Measurements from ENCODE around the gene SMIM1.
A peak's percentile ranks its signal among the peaks of the same experiment; 100 is the strongest.
"Not testable (repeated sequence)": the region's sequence is repeated elsewhere in the genome, so short reads cannot be mapped to it uniquely, and the experiment has no call there.

SMIM1 gene

GRCh38 chr1:3795453-3796214, 23.1 kb downstream of the SMIM1 start:
- no peak for DNase-seq (ENCODE audit: low read depth in 2 of 2)

DNA sequence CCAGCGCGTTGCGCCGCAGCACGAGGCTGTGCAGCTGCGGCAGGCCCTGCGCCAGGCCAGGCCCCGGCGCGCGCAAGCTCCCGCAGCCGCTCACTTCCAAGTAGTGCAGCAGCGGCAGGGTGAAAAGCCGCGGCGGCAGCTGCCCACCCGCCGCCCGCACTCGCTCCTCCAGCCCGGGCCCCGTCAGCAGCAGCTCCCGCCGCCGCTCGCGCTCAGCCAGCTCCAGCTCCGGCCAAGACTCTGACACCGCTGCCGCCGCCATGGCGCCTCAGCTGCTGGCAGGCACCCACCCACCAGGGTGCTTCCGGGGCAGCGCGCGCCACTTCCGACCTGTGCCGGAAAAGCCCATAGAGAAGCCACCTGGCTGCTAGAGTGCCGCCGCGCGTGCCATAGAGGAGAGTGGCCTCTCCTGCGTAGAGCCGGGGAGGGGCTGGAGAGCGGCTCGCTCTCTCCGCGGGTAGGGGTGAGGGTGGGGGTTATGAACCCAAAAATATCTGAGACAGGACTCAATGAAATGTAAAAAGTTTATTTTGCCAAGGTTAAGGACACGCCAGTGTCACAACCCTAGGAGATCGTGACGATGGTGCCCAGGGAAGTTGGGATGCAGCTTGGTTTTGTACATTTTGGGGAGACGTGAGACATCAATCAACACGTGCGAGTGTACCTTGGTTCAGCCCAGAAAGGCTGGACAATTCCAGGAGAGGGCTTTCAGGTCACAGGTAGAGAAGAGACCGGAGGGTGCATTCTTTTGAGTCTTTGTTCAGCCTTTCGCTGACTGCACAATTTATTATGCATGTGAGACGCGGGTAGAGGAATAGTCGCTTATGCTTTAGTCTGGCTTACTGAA, 23.9 kb downstream of the SMIM1 start, which contains the start of gene LRRC47:
Gene LRRC47 (minus strand): TSS at position 284 of the 847 bp plus-strand sequence. CDS start 22 bp downstream, at position 262.
- DNase-seq (ENCODE audit: low read depth in 2 of 2): peak; percentile 90 to 93

DNA sequence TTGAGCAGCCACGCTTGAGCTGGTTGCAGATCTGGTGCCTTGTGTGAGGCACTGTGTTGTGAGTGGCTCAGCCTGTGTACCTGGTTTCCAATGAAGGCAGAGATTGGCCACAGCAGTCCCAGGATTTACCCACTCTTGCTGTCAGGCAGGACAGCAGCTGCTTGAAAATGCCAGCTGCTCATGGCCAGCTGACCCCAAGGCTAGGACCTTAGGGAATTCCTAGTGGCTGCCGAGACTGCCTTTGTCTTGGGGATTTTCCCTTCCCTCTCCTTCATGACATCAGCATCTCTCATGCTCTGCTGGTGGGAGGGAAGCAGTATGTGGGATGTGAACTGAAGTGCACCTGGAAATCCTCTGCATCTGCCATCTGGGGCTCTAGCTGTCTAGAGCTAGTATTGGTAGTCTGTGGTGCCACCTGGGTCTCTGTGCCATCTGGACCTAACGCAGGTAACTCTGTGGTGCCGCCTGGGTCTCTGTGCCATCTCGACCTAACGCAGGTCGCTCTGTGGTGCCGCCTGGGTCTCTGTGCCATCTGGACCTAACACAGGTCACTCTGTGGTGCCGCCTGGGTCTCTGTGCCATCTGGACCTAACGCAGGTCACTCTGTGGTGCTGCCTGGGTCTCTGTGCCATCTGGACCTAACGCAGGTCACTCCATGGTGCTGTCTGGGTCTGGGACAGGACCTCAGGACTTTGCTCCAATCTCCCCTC, 27.6 kb downstream of the SMIM1 start:
- no peak for DNase-seq (ENCODE audit: low read depth in 2 of 2)

- DNase-seq (ENCODE audit: low read depth in 2 of 2): not testable (repeated sequence)
Observed at GRCh38 chr1:3800795-3801194, 28.2 kb downstream of the SMIM1 start.

DNA sequence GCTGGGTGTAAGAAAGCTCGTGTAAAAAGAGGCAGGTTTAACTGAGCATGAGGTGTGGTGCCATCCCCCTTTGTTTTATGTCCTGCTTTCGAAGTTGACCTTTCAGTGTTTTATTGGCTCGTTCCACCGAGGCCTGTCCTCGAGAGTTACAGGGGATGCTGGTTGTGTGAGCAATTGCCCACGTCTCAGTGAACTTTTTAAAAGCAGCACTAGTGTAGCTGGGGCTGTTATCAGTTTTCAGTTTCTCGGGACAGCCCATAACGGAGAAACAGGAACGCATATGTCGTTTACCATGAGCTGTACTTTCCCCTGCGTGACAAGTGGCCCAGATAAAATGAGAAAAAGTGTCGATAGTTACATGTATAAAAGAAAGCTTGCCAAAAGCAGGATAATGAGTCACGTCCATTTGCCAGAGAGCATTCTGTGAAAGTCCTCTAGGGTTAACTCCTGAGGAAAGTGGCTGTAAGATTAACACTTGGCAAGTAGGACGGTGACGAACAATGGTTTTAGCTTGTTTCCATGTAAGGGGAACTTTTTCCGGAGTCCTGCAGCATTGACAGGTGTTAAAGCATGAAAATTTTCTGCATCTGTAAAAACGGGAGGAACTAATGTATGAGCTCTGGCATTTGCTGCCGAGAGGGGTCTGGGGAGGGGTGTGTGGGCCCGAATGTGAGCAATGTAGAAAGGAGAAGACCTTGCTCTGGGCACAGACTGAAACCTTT, 31.5 kb downstream of the SMIM1 start:
- no peak for DNase-seq (ENCODE audit: low read depth in 2 of 2)

DNA sequence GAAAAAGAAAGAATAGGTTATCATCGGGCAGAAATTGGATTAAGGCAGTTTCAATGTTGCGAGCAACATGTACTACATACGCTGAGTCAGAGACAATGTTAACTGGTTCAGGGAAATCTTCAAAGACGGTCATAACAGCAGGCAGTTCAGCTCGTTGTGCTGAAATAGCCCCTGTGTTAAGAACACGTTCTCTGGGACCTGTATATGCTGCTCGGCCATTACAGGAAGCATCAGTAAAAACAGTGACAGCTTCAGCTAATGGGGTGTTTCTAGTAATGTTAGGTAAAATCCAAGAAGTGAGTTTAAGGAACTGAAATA, 32.0 kb downstream of the SMIM1 start:
- DNase-seq (ENCODE audit: low read depth in 2 of 2): not testable (repeated sequence)

GRCh38 chr1:3805038-3805437, 32.5 kb downstream of the SMIM1 start:
- no peak for DNase-seq (ENCODE audit: low read depth in 2 of 2)

- DNase-seq (ENCODE audit: low read depth in 2 of 2): no peak
Observed at GRCh38 chr1:3807769-3808168, 35.2 kb downstream of the SMIM1 start.

- DNase-seq (ENCODE audit: low read depth in 2 of 2): no peak
Observed at GRCh38 chr1:3809680-3810079, 37.1 kb downstream of the SMIM1 start.

GRCh38 chr1:3810149-3810761, 37.7 kb downstream of the SMIM1 start:
- not testable (repeated sequence) for DNase-seq (ENCODE audit: low read depth in 2 of 2)

- no peak for DNase-seq (ENCODE audit: low read depth in 2 of 2)
Observed at GRCh38 chr1:3811595-3811911, 39.0 kb downstream of the SMIM1 start.

- no peak for DNase-seq (ENCODE audit: low read depth in 2 of 2)
Observed at GRCh38 chr1:3814065-3814464, 41.5 kb downstream of the SMIM1 start.

GRCh38 chr1:3814771-3815561, 42.4 kb downstream of the SMIM1 start:
- DNase-seq (ENCODE audit: low read depth in 2 of 2): no peak

- no peak for DNase-seq (ENCODE audit: low read depth in 2 of 2)
Observed at GRCh38 chr1:3816331-3817137, 44.0 kb downstream of the SMIM1 start.

- no peak for DNase-seq (ENCODE audit: low read depth in 2 of 2)
Observed at GRCh38 chr1:3817138-3817740, 44.7 kb downstream of the SMIM1 start.

DNA sequence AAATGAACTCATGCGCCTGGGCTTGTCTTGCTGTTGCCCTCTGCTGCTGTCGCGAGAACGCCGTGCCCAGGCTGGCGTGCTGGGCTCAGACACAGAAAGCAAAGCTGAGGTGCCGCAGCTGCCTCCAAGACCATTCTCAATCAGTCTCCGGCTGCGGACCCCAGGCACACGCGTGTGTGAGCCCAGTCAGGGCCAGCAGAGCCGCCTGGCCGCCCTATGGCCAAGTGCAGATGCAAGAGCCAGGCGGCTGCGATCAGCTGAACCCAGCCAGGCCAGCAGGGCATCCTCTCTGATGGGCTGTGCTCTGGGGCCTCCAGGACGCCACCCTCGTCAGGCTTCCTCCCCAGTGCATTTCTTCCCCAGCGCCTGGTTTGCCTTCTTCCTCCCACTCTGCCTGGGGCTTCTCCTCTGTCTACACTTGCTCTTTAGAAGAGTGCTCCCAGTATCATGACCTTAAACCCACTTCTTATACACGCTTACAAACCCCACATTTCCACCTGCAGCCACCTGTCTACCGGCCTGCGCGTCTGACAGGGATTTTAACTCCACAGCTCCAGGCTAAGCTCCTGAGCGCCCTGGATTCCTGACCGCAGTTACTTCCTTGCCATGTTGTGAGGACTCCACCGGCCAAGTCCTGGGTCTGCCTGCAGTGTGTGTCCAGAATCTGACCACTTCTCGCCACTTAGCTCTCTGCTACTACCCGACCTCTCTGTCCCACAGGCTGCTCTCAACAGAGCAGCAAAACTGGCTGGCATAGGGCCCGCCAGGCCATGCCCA, 45.5 kb downstream of the SMIM1 start:
- no peak for DNase-seq (ENCODE audit: low read depth in 2 of 2)

DNA sequence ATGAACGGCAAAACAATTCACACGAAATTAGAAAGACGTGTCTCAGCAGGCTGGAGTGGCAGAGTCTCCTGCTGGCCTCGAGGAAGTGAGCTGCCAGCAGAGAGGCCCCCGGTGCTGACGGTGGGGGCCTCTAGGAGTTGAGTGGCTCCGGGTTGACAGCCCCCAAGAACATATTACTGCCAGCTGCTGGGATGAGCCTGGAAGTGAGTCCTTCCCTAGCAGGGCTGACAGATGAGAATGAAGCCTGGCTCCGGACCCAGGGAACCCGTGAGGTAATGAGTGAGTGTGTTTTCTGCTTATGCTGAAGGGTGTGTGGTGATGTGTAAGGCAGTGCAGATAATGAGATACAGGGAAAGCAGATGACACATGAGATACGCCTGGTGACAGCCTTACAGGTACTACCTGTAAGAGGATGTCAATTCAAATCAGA, 47.2 kb downstream of the SMIM1 start:
- no peak for DNase-seq (ENCODE audit: low read depth in 2 of 2)

- no peak for DNase-seq (ENCODE audit: low read depth in 2 of 2)
Observed at GRCh38 chr1:3820316-3820715, 47.8 kb downstream of the SMIM1 start.

GRCh38 chr1:3821004-3821403, 48.5 kb downstream of the SMIM1 start:
- no peak for DNase-seq (ENCODE audit: low read depth in 2 of 2)

All from stimulated activated CD4-positive, alpha-beta T cell treated with anti-CD3 and anti-CD28 coated beads, Interleukin-15, amount 100 ng/mL, for 48 hours (primary cell).